Fibroblast of skin of right biceps (primary cell): ENCODE results near the gene CSRNP2.
A peak's percentile ranks its signal among the peaks of the same experiment; 100 is the strongest.
"Not testable (repeated sequence)": the region's sequence is repeated elsewhere in the genome, so short reads cannot be mapped to it uniquely, and the experiment has no call there.

Experiments
- DNase-seq: peaks from one replicate; pipeline ENCODE4 v3.0.0-alpha.2; 2013

Gene CSRNP2

DNA sequence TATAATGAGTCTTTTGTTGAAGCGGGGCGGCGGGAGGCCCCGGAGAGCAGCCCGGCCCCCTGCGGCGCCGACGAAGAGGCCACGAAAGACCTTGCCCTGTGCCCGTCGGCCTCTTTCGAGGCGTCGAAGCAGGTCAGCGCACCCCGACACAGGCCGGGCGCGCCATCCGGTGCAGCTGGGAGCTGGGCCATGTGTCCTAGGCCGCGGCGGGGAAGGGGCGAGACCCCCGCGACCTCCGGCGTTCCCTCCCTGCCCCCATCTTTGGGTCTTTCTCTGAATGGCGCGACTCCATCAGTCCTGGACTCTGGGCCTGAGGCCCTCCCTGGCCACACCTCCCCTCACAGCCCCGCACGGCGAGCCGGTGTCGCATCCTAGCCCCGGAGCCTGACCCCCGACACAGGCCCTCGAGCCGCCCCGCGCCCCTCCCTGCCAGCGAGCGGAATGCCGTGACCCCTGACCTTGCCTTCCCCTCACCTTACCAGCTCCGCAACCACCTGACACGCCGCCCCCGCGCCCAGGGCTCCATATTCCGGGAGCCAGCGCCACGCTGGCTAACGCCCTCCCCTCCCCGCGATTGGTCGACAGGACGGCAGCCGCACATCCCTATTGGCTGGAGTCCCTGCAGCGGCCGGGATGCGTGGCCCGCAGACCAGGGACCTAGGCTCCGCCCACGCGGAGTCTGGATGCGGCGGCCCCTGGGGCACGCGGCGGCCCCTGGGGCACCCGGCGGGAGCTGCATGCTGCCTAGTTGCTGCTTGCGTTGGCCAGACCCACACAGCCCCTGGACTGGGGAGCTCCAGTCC, 57.4 kb downstream of the CSRNP2 start, which contains the start of gene SLC11A2:
SLC11A2 (minus strand) TSS at position 549 of the 803 bp plus-strand sequence. CDS start 15,656 bp downstream, outside the sequence.
- DNase-seq = peak; percentile 94

DNA sequence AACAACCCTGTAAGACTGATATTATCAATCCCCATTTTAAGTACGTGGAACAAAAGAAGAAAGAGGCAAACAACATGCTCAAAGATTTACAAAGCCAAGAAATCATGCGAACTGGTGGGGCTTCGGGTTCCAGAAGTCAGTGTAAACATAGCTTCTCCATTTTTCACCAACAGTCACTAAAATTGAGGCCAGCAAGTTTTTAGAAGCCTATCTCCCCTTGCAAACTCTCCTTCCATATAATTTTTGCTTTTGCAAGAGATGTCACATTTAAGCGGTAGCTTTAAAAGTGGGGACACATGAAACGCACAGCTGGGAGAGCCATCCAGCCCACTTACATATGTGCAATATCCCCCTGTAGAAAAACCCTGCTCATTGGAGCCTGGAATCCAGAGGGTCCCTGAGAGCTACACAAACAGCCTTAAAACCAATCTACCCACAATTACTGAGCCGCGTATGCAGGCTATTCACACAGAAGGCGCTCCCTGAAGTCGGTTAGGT, 58.0 kb downstream of the CSRNP2 start:
- DNase-seq = no peak

DNA sequence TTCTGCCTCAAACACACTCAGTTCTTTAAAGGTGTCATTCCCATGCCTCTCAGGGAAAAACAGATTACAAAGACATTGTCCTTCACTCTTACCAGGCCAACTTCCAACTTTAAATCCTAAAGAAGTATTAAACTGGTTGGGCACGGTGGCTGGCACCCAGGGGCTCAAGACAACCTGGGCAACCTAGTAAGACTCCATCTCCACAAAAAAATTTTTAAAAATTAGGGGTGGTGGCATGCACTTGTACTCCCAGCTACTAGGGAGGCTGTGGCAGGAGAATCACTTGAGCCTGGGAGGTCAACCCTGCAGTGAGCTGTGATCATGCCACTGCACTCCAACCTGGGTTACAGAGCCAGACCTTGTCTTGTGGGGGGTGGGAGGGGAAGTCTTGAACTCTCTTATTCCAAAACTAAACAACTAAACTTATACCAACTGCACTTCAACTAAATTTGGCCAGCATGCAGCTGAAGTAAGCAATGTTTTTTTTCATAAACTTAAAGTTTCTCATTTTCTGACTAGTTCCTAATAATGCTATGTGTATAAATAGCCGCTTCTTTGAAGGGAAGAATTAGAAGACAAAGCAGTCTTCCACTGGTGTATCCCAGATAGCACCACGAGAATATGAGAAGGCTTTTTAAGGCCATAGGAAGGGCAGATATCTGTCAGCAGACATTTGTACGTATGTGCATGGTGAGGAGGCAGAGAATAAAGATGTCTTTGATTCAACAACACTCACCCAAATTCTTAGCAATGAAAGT, 59.6 kb downstream of the CSRNP2 start:
- no peak for DNase-seq

DNA sequence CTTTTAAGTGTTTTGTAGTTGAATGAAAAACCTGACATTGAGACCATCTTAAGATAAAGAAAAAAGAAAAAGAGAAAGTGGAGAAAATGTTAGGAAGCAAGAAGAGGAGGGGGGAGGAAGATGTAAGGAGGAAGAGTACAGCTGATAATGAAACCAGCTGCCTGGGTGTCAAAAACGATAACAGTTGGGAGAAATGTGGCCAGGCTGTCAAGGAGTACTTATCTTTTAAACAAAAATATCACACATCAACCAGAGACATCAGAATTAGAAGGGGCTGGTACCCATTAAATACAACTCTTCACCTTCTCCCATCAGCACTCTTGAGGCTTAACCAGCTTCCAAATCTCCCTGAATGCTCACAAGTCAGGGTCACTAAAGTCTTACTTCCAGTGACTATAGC, 61.7 kb downstream of the CSRNP2 start:
- no peak for DNase-seq

DNA sequence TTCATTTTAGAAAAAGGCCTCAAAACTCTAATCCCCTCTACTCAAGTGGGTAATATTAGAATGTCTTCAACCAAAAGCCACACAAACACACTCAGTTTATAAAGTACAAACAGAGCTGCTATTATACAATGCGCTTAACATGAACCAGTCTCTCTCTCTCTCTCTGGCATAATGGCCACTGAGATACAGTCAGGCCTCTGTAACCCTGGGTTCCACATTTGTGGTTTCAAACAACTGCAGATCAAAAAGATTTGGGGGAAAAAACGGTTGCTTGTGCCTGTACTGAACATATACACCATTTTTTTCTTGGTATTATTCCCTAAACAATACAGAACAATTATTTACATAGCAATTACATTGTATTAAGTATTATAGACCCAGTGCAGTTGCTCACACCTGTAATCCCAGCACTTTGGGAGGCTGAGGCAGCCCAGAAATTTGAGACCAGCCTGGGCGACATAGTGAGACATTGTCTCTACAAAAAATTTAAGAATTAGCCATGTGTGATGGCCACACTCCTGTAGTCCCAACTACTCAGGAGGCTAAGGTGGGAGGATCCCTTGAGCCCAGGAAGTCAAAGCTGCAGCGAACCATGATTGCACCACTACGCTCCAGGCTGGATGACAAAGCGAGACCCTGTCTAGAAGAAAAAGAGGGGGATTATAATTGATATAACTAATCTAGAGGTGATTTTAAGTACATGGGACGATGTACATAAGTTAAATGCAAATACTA, 62.8 kb downstream of the CSRNP2 start:
- DNase-seq = no peak

DNA sequence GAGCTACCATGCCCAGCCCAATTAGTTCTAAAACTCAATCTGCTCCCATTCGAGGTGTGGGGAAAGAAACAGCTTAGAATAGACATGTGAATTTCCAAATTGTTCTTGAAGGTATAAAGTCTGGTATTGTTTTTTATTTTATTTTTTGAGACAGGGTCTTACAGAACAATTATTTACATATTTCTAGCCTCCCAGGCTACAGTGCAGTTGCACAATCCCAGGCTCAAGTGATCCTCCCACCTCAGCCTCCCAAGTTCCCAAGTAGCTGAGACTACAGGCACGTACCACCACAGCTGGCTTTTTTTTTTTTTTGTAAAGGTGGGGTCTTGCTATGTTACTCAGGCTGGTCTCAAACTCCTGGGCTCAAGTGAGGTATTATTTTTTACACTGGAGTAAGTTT, 63.5 kb downstream of the CSRNP2 start:
- no peak for DNase-seq

DNA sequence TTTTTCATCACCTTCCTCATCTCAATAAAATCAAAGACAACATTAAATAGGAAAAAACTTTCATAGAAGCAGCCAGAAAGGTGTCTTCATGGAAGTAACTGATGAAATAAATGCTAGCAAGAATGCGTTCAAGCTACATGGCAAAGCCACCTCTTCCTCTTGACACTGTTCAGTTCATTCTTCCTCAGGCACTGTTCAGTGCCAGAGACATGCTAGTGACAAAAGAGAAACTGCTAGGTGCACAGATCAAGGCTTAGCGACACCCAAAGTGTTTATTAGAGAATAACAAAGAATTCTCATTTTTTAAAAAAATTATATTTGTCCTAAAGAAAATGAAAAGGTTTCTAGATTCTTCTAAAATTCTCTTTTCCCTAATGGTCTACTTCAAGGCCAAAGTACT, 64.4 kb downstream of the CSRNP2 start:
- DNase-seq = no peak

DNA sequence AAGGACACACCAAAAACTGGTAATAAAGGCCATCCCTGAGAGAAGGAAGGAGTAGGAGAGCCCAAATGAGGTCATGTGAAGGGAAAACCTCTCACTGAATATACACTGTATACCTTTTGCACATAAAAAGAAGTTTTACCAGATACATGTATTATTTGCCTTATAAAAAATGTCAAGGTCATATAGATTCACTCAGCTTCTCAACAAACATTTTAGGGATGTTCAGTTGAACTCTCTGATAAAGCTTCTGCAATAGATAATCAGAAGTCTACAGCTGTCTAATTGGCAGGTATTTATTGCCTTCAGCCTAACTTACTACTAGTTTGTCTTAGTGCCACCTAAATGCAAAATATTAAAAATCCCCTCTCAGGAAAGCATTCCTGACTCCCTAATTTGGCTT, 65.9 kb downstream of the CSRNP2 start:
- DNase-seq = no peak

DNA sequence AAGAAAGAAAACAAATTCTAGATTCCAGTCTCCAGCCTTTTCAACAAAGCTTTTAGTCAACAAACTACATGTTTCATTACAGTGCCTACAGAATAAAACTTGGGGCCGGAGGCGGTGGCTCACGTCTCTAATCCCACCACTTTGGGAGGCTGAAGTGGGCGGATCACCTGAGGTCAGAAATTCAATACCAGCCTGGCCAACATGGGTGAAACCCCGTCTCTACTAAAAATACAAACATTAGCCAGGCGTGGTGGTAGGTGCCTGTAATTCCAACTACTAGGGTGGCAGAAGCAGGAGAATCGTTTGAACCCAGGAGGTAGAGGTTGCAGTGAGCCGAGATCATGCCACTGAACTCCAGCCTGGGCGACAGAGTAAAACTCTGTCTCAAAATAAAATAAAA, 68.9 kb downstream of the CSRNP2 start:
- DNase-seq = not testable (repeated sequence)

DNA sequence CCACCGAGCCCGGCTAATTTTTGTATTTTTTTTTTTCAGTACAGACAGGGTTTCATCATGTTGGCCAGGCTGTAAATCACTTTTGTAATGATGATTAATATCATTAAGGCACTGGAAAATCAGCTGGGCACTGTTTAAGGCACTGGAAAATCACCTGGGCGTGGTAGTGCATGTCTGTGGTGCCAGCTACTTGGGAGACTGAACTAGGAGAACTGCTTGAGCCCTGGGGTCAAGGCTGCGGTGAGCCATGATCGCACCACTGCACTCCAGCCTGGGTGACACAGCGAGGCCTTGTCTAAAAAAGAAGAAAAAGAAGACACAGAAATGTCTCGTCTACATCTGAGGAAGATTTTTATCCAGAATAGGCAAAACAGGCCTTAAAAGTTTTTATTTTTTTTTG, 70.0 kb downstream of the CSRNP2 start:
- no peak for DNase-seq

DNA sequence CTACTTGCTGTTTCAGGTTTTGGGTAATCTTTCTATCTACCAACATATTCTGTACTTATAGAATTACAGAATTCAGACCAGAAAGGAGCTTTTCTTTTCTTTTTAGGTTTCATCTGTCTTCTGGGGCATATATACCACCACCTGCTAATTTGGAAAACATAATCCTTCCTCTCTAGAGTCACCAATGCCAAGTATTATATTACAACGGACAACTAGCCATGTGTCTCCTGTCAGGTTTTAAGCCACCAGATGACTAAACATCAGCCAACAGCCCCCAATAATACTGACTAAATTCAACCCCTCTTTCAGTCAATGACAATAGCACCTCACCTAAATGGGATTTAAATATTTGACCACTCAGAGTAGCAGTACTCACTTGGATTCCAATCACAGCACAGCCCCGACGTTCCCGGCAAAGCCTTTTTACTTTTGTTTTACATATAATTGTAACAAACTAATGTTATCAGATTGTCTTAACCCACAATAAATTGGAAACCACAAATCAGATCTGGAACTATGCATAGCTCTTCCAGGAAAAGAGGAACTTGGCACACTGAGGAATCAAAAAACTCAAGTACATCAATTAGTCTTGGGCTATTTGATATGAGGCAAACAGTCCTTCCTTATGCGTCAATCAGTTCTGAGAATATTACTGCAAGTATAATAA, 70.7 kb downstream of the CSRNP2 start:
- DNase-seq = no peak

DNA sequence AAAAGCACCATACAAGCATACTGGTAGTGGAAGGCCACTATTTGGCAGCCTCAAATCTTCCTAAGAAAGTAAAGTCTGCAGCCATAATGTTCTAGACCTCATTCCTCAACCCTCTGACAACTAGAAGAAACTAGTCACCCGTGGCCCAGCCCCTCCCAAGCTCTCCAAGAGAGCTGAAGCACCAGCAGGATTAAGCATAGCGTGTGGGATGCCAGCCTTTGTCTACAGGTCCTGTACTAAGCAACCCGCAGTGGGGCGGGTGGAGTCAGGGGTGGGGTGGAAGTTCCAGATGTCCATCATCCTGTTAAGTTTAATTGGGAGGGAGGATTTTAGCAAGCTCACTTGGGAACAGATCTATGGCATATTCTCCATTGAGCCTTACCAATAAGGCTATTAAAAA, 71.4 kb downstream of the CSRNP2 start:
- no peak for DNase-seq
